H1 (cell line): ENCODE data around the gene RUSC2. TPM values are rescaled to one million over a fixed set of nuclear protein-coding genes. Genes with fewer than 3 reads are reported as not detected.

Source experiments
- BACH1 ChIP-seq: IDR thresholded peaks from 2 replicates; pipeline ENCODE4 v1.6.1; 2012; ENCODE audit warnings: low read length, improper control_type of control experiment
- CBX8 ChIP-seq: fragments of 300-800, 300-1000 bp; sonication (generic); IDR thresholded peaks from 2 replicates; pipeline ENCODE4 v1.7.1; 2016; ENCODE audit warnings: low read depth, low read length, borderline replicate concordance
- CHD1 ChIP-seq: IDR thresholded peaks from 2 replicates; pipeline ENCODE4 v1.6.1; 2012; ENCODE audit warnings: low read depth, low read length, improper control_type of control experiment
- EGR1 ChIP-seq: IDR thresholded peaks from 2 replicates; pipeline ENCODE4 v1.6.1; 2011; ENCODE audit warnings: low read depth, low read length, borderline replicate concordance
- FOSL1 ChIP-seq: IDR thresholded peaks from 2 replicates; pipeline ENCODE4 v1.6.1; 2011; ENCODE audit warnings: mild to moderate bottlenecking, low read depth, low read length, moderate library complexity; ENCODE audit not compliant: insufficient read depth
- GABPA ChIP-seq: IDR thresholded peaks from 2 replicates; pipeline ENCODE4 v1.6.1; 2011; ENCODE audit warnings: mild to moderate bottlenecking, low read length, moderate library complexity, borderline replicate concordance; ENCODE audit not compliant: insufficient read depth
- HDAC6 ChIP-seq: IDR thresholded peaks from one replicate; pipeline ENCODE4 v1.7.1; 2012; ENCODE audit warnings: low read depth, mild to moderate bottlenecking, inconsistent platforms, low read length, moderate library complexity
- KDM1A ChIP-seq: fragments of 200-600, 300-600 bp; sonication (generic); IDR thresholded peaks from 2 replicates; pipeline ENCODE4 v1.7.1; 2016; ENCODE audit warnings: mild to moderate bottlenecking, low read length, borderline replicate concordance
- MAFK ChIP-seq: IDR thresholded peaks from 2 replicates; pipeline ENCODE4 v1.6.1; 2012; ENCODE audit warnings: low read depth, mild to moderate bottlenecking, improper control_type of control experiment, low read length
- POLR2A ChIP-seq, 2 experiments: IDR thresholded peaks; 1 replicate in 1 of 2; 2 replicates in 1 of 2; pipeline ENCODE4 v1.6.1; 2011; ENCODE audit warnings: low read depth in 2 of 2, low read length in 2 of 2, mild to moderate bottlenecking in 2 of 2; ENCODE audit errors: control extremely low read depth in 1 of 2
- RAD21 ChIP-seq, 2 experiments: IDR thresholded peaks in 1 of 2; conservative IDR thresholded peaks in 1 of 2; 2 replicates each; pipeline ENCODE4 v1.6.1; 2011; ENCODE audit warnings: low read depth in 2 of 2, low read length in 2 of 2, improper control_type of control experiment in 1 of 2, inconsistent platforms in 1 of 2, mild to moderate bottlenecking in 1 of 2, moderate library complexity in 1 of 2
- RXRA ChIP-seq: IDR thresholded peaks from 2 replicates; pipeline ENCODE4 v1.6.1; 2011; ENCODE audit warnings: low read depth, mild to moderate bottlenecking, low read length, moderate library complexity; ENCODE audit not compliant: insufficient read depth
- SAP30 ChIP-seq: fragments of 300-600 bp; sonication (generic); IDR thresholded peaks from 2 replicates; pipeline ENCODE4 v1.7.1; 2012; ENCODE audit warnings: low read length, moderate library complexity, mild to moderate bottlenecking, inconsistent platforms; ENCODE audit not compliant: insufficient read depth, insufficient replicate concordance
- SIN3A ChIP-seq, 2 experiments: IDR thresholded peaks in 1 of 2; conservative IDR thresholded peaks in 1 of 2; 2 replicates each; pipeline ENCODE4 v1.6.1; 2011 to 2012; ENCODE audit warnings: low read length in 2 of 2, improper control_type of control experiment in 1 of 2, low read depth in 1 of 2, mild to moderate bottlenecking in 1 of 2
- SP2 ChIP-seq: IDR thresholded peaks from 2 replicates; pipeline ENCODE4 v1.6.1; 2012; ENCODE audit warnings: mild to moderate bottlenecking, low read length, inconsistent platforms
- SP4 ChIP-seq: IDR thresholded peaks from 2 replicates; pipeline ENCODE4 v1.6.1; 2012; ENCODE audit warnings: low read length, inconsistent platforms
- SRF ChIP-seq: IDR thresholded peaks from 2 replicates; pipeline ENCODE4 v1.6.1; 2011; ENCODE audit warnings: mild to moderate bottlenecking, low read depth, low read length, moderate library complexity
- TAF1 ChIP-seq: IDR thresholded peaks from 2 replicates; pipeline ENCODE4 v1.6.1; 2011; ENCODE audit warnings: mild to moderate bottlenecking, low read depth, low read length
- TAF7 ChIP-seq: optimal IDR thresholded peaks from 2 replicates; pipeline ENCODE3; 2011; ENCODE audit warnings: low read depth, mild to moderate bottlenecking, inconsistent platforms, low read length, moderate library complexity, borderline replicate concordance
- polyA plus RNA-seq, 7 experiments: library from polyadenylated mRNA; depleted of rRNA in 3 of 7; stranded (reverse) in 5 of 7; unstranded in 2 of 7; fragments of >200 nt in 5 of 7; fragments of 200-250 nt in 2 of 7; gene quantifications; 1 replicate in 5 of 7; 2 replicates in 1 of 7; 4 replicates in 1 of 7; pipeline versions ENCODE4 v1.2.1 to v1.2.3, GENCODE V29; 2011 to 2013; ENCODE audit warnings: missing spikeins in 2 of 7, mixed read lengths in 2 of 7
- total RNA-seq: library from RNA; stranded (reverse); fragmentation: NEBNext Ultra II Directional; extraction: Animal tissue kit (Norgen Biotek cat#: 25700); gene quantifications from 2 replicates; pipeline ENCODE4 v1.2.1, GENCODE V29; 2021
- TF ChIP-seq, protein P1 (sequence below): IDR thresholded peaks from 2 replicates; pipeline ENCODE4 v1.6.1; 2012; ENCODE audit warnings: low read length, inconsistent platforms
- TF ChIP-seq, protein P2 (sequence below): IDR thresholded peaks from 2 replicates; pipeline ENCODE4 v1.6.1; 2011; ENCODE audit warnings: low read depth, mild to moderate bottlenecking, low read length; ENCODE audit not compliant: insufficient read depth

Gene RUSC2
- total and polyA plus RNA-seq, 2 of the 8 experiments (the other 6 are each of a cell fraction or from before 2014, with no cell fraction given) = 4.2 to 7.9 TPM

DNA sequence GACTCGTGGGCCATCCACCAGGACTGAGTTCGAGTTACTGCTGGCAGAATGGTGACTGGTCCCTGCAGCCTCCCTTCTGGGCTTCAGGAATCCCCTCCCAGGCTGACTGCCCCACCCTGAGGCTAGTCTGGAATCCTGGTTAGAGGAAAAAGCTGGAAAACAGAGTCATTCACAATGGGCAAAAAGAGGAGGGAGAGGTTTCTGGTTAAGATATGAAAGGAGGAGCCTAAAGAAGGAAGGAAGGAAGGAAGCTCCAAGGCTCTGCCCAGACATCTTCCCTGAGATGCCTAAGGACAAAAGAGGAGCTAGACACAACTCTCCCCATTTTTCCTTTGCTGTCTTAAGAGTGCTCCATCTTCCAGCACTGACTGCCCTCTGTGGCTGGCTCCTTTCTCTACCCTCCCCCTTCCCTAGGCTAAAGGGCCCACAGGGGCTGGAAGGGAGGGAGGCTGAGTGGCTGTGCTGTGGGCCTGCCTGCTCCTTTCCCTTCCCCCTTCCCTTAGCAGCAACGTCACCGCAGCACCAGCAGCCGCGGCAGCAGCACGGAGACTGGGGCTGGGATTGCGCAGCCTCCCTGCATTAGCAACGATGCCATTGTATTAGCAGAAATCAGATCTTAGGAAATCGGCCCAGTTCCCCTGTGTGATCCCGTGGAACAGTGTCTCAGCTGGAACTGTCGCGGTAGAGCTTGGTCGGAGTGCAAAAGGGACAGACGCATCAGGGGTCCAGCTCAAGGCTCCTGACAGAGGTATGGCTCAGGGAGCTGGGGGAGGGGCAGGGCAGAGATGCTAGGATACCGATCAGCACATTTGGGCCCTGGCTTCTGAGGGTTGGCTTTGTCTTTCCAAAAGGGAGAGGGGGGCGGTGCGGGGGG lies 48.7 kb downstream of the RUSC2 start (continued):
- TF ChIP-seq MAFK (no peak), SAP30 (no peak), HDAC6 (no peak), SRF (no peak), GABPA (no peak), RXRA (no peak), BACH1 (no peak), KDM1A (no peak; the same call in 1 of the 2 replicates), CHD1 (no peak), FOSL1 (no peak), POLR2A (IDR thresholded peaks at IDR 0.05; ENCODE audit: control extremely low read depth in 1 of 2, low read depth in 2 of 2, low read length in 2 of 2) (peak in 1 of 2 experiments; percentile 66; a peak in 2 of 3 replicates), CBX8 (no peak), TAF1 (peak; percentile 43; the same call in 1 of the 2 replicates), EGR1 (no peak), RAD21 (IDR thresholded peaks at IDR 0.05 in 1 of 2, conservative IDR thresholded peaks at IDR 0.05 in 1 of 2; ENCODE audit: low read depth in 2 of 2, low read length in 2 of 2) (0 out of 4 replicates have a peak, but pooled peaks of 1 of the 2 experiments have one; percentile 2), TAF7 (no peak), SP2 (no peak), SIN3A (conservative IDR thresholded peaks at IDR 0.05 in 1 of 2, IDR thresholded peaks at IDR 0.05 in 1 of 2; ENCODE audit: low read depth in 1 of 2, low read length in 2 of 2) (0 out of 4 replicates have a peak, but pooled peaks of 1 of the 2 experiments have one; percentile 58), SP4 (no peak)
- TF ChIP-seq, protein P1, sequence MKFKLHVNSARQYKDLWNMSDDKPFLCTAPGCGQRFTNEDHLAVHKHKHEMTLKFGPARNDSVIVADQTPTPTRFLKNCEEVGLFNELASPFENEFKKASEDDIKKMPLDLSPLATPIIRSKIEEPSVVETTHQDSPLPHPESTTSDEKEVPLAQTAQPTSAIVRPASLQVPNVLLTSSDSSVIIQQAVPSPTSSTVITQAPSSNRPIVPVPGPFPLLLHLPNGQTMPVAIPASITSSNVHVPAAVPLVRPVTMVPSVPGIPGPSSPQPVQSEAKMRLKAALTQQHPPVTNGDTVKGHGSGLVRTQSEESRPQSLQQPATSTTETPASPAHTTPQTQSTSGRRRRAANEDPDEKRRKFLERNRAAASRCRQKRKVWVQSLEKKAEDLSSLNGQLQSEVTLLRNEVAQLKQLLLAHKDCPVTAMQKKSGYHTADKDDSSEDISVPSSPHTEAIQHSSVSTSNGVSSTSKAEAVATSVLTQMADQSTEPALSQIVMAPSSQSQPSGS = peak; percentile 50; the same call in 1 of the 2 replicates
- TF ChIP-seq, protein P2, sequence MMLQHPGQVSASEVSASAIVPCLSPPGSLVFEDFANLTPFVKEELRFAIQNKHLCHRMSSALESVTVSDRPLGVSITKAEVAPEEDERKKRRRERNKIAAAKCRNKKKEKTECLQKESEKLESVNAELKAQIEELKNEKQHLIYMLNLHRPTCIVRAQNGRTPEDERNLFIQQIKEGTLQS = no peak
